CD4-positive, alpha-beta T cell treated with Interferon alpha-2 for 1 hour (primary cell): ENCODE data around the gene PECR.
"Not testable (repeated sequence)": the region's sequence is repeated elsewhere in the genome, so short reads cannot be mapped to it uniquely, and the experiment has no call there.

Source experiments
- DNase-seq, 2 donors: peaks; one replicate each; pipeline ENCODE4 v3.0.0-alpha.2; 2020 to 2022

PECR gene

DNA sequence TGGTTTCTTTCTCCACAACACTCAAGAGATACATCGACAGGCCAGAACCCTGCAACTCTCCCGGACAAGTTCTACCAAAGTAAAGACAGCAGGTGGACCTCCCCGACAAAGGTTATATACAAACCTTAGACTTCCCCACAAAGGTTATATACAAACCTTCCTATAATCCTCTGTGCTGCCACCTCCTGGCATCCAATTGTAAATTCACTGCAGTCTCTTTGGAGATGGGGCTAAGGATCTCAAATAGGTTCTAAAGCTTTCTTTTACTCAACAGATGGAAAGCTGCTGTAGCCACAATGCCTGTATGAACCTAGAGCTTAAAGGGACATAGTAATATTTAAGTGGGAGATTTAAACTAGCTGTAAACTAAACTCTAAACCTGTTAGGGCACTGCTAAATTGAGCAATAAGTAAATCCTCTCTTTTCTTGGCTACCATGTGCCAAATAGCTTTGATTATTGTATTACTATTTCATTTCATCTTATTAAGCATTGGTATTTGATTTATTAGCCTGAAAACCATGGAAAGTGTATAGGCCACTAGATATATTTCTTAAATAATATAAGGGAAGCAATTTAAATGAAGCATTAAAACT is 58.5 kb downstream of the PECR start:
- DNase-seq: peak; percentile 34 to 56

DNA sequence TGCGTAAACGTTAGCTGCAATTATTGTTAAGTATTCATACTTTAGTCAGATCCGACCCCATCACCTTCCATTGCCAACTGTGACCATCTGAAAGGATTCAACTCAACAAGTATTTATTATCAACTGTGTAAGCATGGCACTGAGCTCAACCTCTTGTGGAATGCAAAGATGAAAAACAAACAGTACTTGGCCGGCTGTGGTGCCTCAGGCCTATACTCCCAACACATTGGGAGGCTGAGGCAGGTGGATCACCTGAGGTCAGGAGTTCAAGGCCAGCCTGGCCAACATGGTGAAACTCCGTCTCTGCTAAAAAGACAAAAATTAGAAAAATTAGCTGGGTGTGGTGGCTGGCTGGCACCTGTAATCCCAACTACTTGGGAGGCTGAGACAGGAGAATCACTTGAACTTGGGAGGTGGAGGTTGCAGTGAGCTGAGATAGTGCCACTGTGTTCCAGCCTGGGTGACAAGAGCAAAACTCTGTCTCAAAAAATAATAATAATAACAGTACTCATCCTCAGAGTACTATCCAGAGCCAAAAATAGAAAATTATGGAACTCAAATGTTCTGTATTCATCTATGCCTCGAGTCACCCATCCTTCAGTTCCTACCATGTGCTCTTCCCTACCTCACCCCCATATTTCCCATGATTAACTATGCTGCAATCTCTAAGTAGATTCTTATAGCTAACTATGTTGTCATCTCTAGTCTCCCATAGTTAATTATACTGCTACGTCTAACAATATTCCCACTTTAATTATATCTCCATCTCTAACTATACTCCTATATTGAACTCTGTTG is 59.6 kb downstream of the PECR start:
- no peak for DNase-seq

DNA sequence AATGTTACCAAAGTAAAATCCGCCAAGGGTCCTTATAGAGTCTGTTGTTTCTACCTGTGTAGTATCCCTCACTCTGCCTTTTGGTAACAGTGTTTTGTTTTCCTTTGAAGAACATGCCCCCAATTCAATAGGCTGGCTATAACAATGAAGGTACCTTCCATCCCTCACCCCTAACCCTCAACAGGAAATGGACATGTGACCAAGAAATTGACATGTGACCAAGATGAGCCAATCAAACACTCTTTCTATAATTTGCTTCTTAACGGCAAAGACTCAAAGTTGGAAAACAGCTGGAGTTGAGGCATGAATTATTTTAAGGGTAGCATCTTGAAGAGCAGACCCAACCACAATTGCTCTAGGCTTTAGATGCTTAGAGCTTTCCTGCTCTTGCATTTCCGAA is 62.9 kb downstream of the PECR start:
- DNase-seq: no peak

DNA sequence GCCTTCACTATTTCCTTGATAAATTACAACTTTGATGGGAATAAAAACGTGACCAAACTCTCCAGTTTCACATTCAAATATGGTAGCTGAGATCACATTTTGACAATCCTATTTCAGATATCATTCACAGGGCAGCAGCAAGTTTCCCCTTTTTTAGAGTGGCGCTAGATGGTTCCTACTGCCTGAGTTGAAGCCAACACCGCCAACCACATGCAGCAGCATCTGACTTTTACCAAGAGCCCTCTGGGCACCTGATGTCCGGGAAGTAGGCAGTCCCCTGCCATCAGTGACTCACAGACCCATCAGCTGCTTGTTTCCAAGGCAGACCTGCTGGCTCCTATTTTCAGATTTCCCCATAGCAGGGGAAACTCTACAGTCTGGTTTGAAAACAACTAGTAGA is 64.2 kb downstream of the PECR start:
- peak; percentile 48 to 57 for DNase-seq

DNA sequence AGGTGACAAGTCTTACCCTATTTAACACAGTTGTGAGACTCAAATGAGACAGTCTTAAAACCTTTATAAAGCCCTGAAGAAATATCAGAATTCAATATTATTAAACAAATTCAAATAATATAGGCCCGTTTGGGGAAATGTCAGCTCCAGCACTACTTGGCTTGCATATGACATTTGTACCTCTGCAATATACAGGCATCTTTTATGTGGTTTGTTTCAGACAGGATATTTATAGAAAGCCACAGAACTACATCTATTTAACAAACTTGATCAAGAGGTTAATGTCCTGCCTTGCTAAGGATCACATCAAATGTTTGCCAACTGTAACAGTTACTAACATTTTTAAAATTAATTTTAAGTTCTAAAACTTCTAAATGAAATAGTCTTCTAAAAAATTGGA is 65.0 kb downstream of the PECR start:
- peak in 1 of 2 donors; percentile 33 for DNase-seq

DNA sequence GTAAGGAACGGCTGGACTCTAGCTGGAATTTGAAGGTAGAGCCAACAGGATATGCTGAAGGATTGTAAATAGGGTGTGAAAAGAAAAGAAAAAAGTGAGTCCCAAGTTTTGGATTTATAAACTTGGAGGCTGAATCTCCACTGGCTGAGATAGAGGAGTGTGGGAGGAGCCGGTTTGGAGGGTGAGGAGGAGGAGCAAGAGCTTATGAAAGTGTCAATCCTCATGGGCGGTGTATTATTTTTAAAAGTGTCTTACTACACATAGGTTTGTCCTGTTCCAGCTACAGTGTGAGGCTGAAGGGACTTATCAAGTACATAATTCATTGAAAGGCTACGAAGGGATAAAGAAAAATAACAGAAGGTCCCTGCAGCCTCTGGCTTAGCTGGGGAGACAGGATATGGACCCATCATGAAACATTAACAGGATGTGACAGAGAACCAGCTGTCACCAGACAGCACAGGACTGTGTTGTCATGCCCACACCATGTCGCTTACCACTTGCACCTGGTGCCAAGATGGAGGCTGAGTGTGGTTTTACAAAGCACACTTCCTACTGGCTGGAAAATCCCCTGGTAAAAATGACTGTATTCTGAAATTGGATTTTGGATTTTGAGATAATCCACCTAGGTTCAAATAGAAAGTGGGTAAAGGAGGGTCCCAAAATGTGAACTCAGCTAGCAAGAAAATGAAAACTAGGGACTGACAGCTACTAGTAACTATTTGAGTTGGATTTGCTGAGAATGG is 65.7 kb downstream of the PECR start:
- peak; percentile 49 to 70 for DNase-seq

DNA sequence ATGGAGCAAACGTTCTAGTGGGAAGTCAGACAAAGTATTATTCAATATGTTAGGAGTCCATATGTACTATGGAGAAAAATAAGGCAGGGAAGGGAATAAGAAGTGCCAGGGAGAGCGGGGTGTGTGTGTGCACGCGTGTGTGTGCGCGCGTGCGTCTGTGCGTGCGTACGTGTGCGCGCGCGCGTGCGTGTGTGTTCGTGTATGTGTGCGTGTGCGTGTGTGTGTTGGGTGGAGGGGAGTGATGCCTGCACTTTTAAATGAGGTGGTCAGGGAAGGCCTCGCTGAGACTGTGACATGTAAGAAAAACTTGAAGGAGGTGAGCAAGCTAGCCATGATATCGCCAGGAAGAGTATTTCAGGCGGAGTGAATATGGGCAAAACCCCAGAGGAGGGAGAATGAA is 66.6 kb downstream of the PECR start:
- no peak for DNase-seq

DNA sequence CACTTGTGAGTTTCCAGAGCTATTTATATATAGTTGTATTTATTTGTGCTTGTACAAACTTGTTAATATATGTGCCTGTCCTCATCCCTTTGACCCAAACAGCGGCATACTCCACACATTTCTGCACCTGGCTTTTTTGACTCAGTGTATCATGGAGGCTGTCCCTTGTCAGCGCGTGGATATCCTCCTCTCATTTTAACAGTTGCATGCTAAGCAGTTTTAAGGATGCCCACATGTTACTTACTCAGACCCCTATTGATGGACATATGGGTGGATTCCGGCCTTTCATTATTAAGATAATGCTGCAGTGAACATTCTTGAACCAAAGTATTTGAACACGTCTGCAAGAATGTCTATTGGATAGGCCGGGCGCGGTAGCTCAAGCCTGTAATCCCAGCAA is 67.6 kb downstream of the PECR start:
- DNase-seq: no peak

DNA sequence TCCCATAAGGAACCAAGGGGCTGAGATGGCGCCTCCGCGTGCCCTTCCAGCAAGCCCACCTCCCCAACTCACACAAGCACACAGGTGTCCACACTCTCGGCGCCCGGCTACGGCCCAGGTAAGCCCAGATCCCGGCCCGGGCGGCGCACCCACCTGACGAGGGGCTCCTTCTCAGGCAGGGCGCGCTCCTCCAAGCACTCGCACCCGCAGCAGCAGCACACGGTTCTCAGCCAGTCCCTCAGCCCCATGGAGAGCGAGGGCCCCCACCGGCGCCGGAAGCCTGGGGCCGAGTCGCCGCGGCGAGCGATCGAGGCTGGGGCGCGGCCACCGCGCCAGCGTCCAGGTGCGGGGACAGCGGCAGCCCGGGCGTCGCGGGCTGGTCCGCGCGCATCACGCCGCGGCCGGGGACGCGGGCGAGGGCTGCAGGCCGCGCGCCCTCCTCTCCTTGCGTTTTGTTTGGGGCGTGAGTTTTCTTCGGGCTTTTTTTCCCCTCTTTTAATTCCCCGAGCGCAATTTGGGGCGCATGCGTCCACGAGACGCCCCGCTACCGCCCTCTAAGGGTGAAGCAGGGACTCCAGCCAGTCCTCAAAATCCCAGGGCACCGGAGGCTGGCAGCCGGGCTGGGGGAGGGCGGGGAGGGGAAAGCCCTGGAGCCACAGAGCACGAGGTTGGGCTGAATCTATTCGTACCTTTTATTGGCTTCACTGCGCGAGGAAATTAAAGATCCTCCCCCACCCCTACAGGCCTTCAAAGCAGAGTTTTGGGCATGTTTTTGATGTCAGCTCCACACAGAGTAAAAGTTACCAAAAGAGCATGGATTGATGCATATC is 68.3 kb downstream of the PECR start, which contains the start of gene MREG:
Gene MREG, minus strand, starts transcription at position 472 of the 830 bp plus-strand sequence. Its CDS starts 224 bp downstream, at position 248.
- peak; percentile 81 to 89 for DNase-seq

DNA sequence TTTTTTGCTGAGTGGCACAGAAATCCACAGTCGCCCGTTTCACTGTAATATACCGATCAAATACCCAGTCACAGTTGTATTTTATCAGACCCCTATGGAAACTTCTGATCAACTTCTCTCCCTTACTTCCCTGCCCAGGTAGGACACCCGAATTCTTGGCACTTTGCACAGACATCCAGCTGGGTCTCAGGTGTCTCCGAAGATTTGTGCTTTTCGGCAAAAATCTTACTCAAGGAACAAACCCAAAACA is 68.9 kb downstream of the PECR start:
- no peak for DNase-seq

DNA sequence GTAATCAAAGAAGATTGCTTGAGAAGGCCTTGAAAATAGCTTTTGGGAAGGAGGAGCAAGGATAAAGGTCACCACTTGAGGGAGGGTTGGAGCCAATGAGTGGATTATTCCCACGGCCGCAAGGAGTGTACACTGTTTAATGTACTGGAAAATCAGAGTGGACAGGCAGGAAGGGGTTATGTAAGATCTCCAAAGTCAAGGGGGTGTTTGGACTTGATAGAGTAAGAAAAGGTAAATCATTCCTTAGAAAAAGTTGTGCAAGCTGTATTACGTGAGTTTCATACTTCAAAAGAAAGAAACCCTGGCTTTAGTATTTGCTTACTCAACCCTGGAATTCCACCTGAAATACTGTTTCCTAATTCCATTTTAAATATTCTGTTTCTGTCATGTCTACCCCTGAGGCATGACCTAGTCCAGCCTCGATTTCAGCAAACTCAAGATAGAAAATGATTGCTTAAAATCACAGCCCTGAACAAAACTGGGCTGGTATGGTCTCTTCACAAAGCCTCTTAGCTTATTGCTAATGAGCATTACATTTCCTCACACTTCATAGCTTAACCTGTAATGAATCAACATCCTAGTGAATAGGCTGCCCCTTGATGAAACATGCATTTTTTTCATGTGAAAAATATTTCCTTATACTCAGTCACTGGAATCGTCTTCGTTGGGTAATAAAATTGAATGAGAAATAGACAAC is 69.3 kb downstream of the PECR start:
- DNase-seq: no peak

DNA sequence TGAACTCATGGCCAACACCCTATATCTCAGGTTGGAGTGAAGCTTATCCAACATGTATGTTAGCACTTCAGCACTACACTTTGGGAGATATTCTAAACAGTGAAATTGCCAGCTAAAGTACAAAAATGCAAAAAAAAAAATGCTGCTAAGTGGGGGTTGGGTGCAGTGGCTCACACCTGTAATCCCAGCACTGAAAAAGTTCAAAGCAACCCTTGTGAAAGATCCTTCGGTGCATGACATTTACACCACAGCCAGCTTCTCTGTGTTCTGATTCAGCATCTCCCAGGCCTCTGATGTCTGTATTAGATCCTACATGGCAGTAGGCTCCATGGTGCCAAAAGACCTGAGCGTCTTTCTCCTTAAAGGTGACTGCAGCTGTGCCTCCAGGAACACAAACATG is 72.4 kb downstream of the PECR start:
- not testable (repeated sequence) for DNase-seq

DNA sequence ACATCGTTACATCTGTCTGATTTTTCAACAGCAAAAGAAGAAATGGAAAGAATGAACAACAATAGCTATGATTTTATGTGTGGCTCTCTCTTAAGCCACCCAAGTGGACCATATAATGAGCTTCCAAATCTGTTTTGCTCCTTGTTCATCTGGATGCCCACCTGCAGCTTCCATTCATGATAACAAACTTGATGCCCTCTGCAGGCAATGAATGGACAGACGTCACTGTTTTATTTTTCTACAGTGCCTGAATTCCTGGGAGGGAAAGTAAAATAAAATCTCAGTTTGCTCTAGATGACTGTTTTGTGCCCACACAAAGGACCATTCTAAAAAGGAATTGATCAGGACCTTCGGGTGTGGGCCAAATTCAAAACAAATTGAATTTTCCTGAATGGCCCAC is 73.2 kb downstream of the PECR start:
- no peak for DNase-seq

DNA sequence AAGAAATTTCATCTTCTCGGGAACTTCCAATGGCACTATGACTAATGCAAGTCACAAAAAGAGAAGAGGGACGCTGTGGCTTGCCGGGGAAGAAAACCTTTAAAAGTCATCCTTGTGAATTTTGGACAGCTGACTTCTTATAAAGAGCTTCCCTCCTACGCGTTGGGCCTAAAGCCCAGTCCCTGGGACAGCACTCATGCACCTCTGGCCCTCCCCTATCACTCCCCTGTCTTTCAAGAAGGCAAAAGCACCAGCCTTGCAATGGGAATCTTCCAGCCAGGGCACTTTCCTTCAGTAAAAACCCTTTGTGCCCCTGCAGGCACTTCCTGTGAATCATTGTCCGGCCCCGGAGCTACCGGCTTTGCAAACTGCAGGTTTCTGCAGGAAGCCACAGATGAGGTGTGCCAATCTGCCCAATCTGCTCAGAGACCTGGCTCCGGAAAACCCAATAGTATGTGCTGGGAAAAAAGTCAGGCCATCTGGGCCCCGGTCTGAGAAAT is 75.4 kb downstream of the PECR start:
- DNase-seq: peak; percentile 13 to 38

DNA sequence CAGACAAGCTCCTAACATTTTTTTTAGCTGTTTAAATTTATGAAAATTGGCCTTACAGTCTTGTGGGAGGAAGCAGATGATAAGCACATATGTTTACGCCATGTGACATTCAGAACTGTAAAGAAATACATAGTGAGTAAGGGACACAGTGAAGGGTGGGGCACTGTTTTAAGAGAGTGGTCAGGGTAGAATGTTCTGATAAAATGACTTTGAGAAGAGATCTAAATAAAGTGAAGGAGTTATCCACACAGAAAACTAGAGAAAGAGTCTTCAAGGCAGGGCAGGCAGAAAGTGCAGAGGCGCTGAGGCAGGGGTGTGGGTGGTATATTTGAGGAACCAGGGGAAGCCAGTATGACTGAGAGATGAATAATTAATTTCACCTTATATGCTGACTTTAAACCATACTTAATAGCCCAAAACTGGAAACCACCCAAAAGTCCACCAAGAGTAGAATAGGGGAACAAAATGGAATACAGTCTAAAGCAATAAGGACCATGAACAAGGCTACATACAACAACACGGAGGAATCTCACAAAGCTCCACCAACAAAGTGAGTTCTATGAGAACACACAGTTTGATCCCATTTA is 76.8 kb downstream of the PECR start:
- DNase-seq: no peak

DNA sequence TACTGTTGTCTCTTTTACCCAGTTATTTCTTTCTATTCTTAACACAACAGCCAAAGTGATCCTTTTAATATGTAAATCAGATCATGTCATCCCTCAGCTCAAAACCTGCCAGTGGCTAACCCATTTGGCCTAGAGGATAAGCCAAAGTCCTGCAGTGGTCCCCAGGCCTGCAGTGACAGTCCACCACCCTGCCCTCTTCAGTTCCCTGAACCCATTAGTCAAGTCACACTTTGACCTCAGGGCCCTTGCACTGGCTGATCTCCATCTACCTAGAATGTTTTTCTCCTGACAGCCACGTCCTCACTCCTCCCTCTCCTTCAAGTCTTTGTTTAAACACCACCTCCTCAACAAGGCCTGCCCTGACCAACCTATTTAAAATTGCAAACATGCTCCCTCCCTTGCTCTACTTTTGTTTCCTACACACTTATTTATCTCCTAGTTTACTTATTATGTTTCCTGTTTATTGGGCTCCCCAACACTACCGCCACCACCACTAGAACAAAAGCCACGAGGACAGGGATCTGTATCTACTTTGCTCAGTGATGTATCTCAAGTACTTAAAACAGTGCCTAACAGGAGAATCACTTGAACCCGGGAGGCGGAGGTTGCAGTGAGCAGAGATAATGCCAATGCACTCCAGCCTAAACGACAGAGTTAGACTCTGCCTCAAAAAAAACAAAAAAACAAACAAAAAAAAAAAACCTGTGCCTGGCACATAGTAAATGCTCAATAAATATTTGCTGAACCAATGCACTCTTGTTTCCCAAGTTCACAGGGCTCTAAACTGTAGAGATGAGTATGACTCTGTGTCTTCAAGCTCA is 77.5 kb downstream of the PECR start:
- DNase-seq: no peak

DNA sequence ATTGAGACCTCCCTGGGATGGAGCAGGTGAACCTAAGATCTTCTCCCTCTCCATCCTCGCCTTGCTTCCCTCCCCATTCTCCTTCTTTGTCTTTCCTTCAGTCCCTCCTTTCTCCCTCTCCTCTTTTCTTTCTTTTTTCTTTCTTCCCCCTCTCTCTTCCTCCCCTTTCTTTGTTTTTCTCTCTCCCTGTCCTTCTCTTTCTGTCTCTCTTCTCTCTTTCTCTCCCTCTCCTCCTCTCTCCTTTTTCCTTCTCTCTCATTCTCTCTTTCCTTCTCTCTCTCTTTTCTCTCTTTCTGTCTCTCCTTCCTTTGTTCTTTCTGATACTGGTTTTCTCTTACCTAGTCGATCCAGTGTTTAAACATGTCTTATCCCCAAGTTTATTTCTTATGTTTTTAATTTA is 78.9 kb downstream of the PECR start:
- DNase-seq: no peak

DNA sequence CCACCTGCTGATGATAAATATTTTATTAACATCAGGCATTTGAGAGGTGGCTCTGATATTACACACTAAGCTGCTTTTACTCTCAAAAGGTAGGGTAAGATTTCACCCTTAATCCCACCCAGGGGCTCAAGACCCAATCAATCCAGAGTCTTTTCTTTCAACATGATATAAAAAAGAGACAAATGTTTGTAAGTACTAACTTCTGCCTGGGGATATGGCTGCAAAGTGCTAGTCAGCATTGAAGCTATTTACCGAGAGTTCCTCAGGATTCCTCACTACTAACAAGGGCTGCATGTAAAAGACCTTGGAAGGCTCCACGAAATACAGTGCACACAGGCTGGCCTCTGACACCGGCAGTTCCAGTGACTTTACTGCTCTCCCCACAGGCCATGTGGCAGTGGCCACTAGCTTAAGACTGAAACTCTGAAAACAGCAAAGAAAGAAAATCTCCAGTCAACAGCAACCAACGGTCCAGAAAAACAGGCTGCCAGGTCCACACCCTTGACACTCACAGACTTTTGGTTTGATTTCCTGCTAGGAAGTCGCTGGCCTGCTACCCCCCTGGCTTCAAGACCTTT is 79.4 kb downstream of the PECR start:
- no peak for DNase-seq

DNA sequence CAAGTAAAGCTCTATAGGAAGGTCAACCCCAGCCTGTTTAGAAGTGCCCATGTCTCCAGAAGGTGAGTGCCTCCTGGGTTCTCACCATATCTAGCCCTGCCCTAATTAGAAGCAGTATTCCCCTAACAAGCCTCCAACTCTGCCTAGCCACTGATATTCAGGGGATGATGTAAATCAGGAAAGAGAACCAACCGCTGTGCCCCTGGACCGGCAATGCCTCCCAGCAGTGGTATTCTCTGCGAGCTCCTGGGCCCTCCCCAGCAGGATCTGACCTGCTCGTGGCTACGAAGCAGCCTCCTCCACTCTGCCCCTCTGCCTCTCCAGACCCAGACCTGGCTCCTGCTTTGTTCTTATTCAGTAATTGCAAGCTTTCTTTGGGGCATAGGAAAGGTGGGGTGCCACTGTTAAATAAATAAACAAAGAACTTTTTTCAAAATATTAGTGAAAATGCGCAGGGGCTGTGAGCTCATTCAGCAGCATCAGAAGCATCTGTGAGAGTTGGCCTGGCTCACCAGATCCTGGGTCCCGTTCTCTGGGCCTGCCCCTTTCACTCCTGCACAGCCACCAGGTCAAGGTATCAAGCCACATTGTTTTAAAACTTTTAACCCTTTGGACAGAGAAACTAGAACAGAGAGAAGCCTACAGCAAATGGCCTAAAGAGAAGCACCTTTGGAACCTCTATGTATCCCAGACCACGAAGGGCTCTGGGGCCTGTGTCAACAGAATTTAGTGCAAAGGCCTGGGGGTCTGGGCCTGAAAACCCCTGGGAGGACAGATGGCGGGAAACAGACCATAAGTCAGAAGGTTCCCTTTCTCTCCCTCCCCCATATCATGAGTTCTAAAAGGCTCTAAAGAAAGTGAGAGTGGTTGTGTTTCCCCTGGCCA is 80.2 kb downstream of the PECR start:
- DNase-seq: no peak

DNA sequence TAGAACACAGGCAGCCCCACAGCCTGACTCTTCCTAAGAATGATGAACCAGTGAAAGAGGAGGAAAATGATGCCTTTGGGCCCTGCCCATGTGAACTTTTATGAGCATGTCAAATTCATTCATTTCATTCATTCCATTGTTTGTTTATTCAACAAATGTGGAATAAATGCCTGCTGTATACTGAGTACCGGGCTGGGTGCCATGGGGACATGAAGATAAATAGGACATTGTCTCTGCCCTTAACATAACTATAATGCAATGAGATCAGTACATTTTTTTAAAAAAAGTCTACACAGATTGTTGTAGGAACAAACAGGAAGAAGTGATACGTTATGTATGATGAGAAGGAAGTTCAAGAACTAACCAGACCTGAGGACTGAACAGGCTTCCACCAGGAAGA is 83.0 kb downstream of the PECR start:
- DNase-seq: no peak
